Adrenal gland (tissue), 5 donors: ENCODE data around the gene EHD4.

Experiments
- CTCF ChIP-seq, 6 experiments: fragments of 450-650 bp in 4 of 6; fragments of 200-600 bp in 2 of 6; sonication (generic) in 1 of 6; IDR thresholded peaks; 1 replicate in 5 of 6; 2 replicates in 1 of 6; pipeline versions ENCODE4 v1.5.1 to v1.8.0; 2016 to 2021; ENCODE audit warnings: antibody characterized with exemption in 6 of 6, mild to moderate bottlenecking in 2 of 6, moderate library complexity in 1 of 6
- POLR2A ChIP-seq, 2 donors: fragments of 450-650 bp; IDR thresholded peaks; one replicate each; pipeline ENCODE4 v1.6.1; 2017; ENCODE audit warnings: antibody characterized with exemption in 2 of 2, mild to moderate bottlenecking in 2 of 2, moderate library complexity in 1 of 2
- donor health status: DM: no; HTN: no; CAD: no.

DNA sequence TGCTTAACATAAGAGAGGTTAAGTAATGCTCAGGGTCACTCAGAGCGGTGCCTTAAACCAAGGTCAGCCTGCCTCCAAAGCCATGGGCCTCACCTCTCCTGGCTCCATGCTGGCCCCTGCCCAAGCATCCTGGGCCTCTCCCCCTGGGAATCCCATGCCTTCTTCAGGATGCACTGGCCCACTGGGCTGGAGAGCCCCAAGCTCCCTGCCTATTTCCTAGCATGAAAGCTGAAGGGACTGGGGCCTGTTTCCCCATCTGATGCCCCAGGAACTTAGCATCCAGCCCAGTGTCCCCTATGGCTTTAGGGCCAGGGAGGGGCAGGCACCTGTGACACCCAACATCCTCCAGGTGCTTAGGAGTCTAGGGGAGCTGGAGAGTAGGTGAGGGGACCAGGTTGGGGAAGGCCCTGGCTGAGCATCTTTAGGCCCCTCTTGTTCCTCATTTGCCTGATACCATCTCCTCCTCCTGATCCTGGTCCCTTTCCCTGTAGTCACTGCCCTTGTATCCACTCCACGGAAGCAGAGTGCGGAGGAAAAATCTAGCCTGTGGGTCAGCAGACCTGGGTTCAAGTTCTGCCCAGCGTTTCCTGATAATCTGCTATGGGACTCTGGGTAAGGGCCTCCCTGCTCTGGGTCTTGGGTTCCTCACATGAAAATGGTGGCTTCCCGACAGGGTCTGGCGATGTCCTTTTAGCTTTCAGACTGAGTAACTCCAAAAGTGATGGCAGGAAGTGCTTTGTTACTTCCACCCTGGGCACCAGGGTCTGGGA, 28.6 kb downstream of the EHD4 start:
- no peak for TF ChIP-seq POLR2A (IDR thresholded peaks at IDR 0.05)
- TF ChIP-seq CTCF (IDR thresholded peaks at IDR 0.05): no peak
